ENCODE measurements around the gene BCL2L12. TPM values are rescaled to one million over a fixed set of nuclear protein-coding genes. Genes with fewer than 3 reads are reported as not detected.

Gene BCL2L12
- total and polyA plus RNA-seq, 2 of the 13 experiments (the other 11 are each of a cell fraction or from before 2014, with no cell fraction given) = 26.8 to 40.8 TPM

DNA sequence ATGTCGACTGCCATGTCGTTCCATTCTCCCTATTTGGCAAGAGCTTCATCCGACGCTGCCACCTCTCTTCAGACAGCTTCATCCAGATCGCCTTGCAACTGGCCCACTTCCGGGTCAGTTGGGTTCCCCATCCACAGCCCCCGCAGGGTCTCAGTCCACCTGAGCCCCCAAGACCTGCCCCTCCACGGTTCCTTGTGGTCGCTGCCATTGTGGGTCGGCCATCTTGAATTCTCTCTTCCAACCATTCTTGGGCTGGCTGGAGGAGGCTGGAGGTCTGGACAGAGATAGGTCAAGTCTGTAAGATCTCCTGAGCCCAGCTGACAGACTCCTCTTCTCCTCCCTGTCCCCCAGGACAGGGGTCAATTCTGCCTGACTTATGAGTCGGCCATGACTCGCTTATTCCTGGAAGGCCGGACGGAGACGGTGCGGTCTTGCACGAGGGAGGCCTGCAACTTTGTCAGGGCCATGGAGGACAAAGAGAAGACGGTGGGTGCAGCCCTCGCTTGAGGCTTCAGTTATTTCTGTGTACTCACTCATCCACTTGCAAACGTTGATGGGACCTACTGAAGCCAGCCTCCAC lies 44.7 kb downstream of the BCL2L12 start:
- POLR2A ChIA-PET = no interaction called here
- Histone ChIP-seq H3K4me3 (replicated peaks in 1 of 3; ENCODE audit: insufficient read depth in 1 of 3, low read depth in 2 of 3, low read length in 3 of 3) (no peak overlapping the region), H3K27me3 (ENCODE audit: control insufficient read depth in 1 of 2, insufficient read depth in 2 of 2, low read length in 2 of 2) (peaks cover 0 to 4% of the 10 kb centered on the region in 2 experiments; a peak in 2 of 5 replicates), H3K4me1 (ENCODE audit: insufficient read depth, low read length) (peaks cover 11% of the 10 kb centered on the region), H4K20me1 (ENCODE audit: insufficient read depth, low read length) (no peaks in the 10 kb centered on the region), H3K9ac (ENCODE audit: insufficient read depth, low read depth, low read length) (no peak overlapping the region), H3K9me3 (ENCODE audit: low read length) (no peaks in the 10 kb centered on the region), H2AFZ (ENCODE audit: low read length) (no peak overlapping the region), H3K79me2 (ENCODE audit: insufficient read depth, low read length) (no peaks in the 10 kb centered on the region), H3K27ac (ENCODE audit: extremely low read length, insufficient read depth, low read length) (no peak overlapping the region), H3K4me2 (ENCODE audit: low read depth, low read length) (peak overlapping the region; percentile 1; the same call in 1 of the 2 replicates), H3K36me3 (replicated peaks in 1 of 2; ENCODE audit: control insufficient read depth in 1 of 2, insufficient read depth in 2 of 2, low read length in 2 of 2) (no peaks in the 10 kb centered on the region)
- TF ChIP-seq ZEB1 (IDR thresholded peaks at IDR 0.05; ENCODE audit: insufficient replicate concordance, low read depth) (no peak), YY1 (IDR thresholded peaks at IDR 0.05; ENCODE audit: insufficient read depth, insufficient replicate concordance, low read depth, low read length) (peak; percentile 57), FOSL2 (CRISPR knock-in tag; IDR thresholded peaks at IDR 0.05) (peak; percentile 39)
- FAIRE-seq (no peak), DNase-seq (ENCODE audit: low spot score) (no peak), ATAC-seq (no peak)
- intact Hi-C loops (cut with micrococcal nuclease; ENCODE audit: unreplicated experiment) (no loop called here), in situ Hi-C loops (cut with HindIII; ENCODE audit: extremely low pct_ligation_motif_present, low pct_unique_long_range_greater_than_20kb) (no loop called here)
- 51% methylated on average over 12 of the region's 20 CpGs for WGBS (ENCODE audit: low lambda C conversion rate)
- CTCF ChIA-PET (ENCODE audit: low intra/inter-chr PET ratio, low total read pairs) = no interaction called here
- BruUV-seq (replicated peaks) = no TSS peak

DNA sequence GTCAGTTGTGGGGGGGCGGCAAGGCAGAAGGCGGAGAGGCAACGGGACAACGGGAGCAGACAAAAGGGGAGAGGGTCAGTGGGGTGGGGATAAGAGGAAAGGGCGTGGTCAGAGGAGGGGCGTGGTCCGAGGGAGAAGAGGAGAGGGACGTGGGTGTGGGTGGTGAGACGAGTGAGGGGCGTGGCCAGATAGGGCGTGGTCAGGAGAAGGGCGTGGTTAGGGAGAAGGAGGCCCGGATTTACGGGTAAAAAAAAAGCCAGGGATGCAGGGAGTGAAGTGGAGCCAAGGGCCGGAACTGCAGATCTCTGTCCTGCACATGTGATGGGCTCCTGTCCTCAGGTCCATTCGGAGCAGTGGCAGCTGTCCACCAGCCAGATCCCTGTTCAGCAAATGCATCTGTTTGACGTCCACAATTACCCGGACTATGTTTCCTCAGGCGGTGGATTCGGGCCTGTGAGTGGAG lies 46.7 kb downstream of the BCL2L12 start:
- Histone ChIP-seq H3K36me3 (replicated peaks in 1 of 2; ENCODE audit: control insufficient read depth in 1 of 2, insufficient read depth in 2 of 2, low read length in 2 of 2) (no peaks in the 10 kb centered on the region), H3K9me3 (ENCODE audit: low read length) (no peaks in the 10 kb centered on the region), H3K4me3 (replicated peaks in 1 of 3; ENCODE audit: insufficient read depth in 1 of 3, low read depth in 2 of 3, low read length in 3 of 3) (no peak overlapping the region), H3K4me2 (ENCODE audit: low read depth, low read length) (peak overlapping the region; percentile 8; the same call in 1 of the 2 replicates), H2AFZ (ENCODE audit: low read length) (no peak overlapping the region), H3K9ac (ENCODE audit: insufficient read depth, low read depth, low read length) (no peak overlapping the region), H4K20me1 (ENCODE audit: insufficient read depth, low read length) (no peaks in the 10 kb centered on the region), H3K79me2 (ENCODE audit: insufficient read depth, low read length) (no peaks in the 10 kb centered on the region), H3K27me3 (ENCODE audit: control insufficient read depth in 1 of 2, insufficient read depth in 2 of 2, low read length in 2 of 2) (peaks cover 0 to 4% of the 10 kb centered on the region in 2 experiments; a peak in 1 of 5 replicates), H3K27ac (ENCODE audit: extremely low read length, insufficient read depth, low read length) (no peak overlapping the region), H3K4me1 (ENCODE audit: insufficient read depth, low read length) (peaks cover 9% of the 10 kb centered on the region; the same call in 1 of the 2 replicates)
- FAIRE-seq (no peak), DNase-seq (ENCODE audit: low spot score) (peak; percentile 23), ATAC-seq (peak; percentile 38)
- BruUV-seq (replicated peaks) = no TSS peak
- intact Hi-C loops (cut with micrococcal nuclease; ENCODE audit: unreplicated experiment) (no loop called here), in situ Hi-C loops (cut with HindIII; ENCODE audit: extremely low pct_ligation_motif_present, low pct_unique_long_range_greater_than_20kb) (no loop called here)
- ChIA-PET CTCF (ENCODE audit: low intra/inter-chr PET ratio, low total read pairs) (no interaction called here), POLR2A (no interaction called here)
- WGBS (ENCODE audit: low lambda C conversion rate) = 16% methylated on average over 20 of the region's 20 CpGs
- no peak for TF ChIP-seq ELF3 (CRISPR knock-in tag; IDR thresholded peaks at IDR 0.05)
- TF ChIP-seq, protein P1, sequence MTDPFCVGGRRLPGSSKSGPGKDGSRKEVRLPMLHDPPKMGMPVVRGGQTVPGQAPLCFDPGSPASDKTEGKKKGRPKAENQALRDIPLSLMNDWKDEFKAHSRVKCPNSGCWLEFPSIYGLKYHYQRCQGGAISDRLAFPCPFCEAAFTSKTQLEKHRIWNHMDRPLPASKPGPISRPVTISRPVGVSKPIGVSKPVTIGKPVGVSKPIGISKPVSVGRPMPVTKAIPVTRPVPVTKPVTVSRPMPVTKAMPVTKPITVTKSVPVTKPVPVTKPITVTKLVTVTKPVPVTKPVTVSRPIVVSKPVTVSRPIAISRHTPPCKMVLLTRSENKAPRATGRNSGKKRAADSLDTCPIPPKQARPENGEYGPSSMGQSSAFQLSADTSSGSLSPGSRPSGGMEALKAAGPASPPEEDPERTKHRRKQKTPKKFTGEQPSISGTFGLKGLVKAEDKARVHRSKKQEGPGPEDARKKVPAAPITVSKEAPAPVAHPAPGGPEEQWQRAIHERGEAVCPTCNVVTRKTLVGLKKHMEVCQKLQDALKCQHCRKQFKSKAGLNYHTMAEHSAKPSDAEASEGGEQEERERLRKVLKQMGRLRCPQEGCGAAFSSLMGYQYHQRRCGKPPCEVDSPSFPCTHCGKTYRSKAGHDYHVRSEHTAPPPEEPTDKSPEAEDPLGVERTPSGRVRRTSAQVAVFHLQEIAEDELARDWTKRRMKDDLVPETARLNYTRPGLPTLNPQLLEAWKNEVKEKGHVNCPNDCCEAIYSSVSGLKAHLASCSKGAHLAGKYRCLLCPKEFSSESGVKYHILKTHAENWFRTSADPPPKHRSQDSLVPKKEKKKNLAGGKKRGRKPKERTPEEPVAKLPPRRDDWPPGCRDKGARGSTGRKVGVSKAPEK (CRISPR knock-in tag; IDR thresholded peaks at IDR 0.05; ENCODE audit: borderline replicate concordance) = no peak
- no peak for TF ChIP-seq CC2D1A (CRISPR knock-in tag; IDR thresholded peaks at IDR 0.05)
- no peak for TF ChIP-seq JUN (CRISPR knock-in tag; IDR thresholded peaks at IDR 0.05)
- no peak for TF ChIP-seq ADNP (CRISPR knock-in tag; IDR thresholded peaks at IDR 0.05)
- TF ChIP-seq, protein P2, sequence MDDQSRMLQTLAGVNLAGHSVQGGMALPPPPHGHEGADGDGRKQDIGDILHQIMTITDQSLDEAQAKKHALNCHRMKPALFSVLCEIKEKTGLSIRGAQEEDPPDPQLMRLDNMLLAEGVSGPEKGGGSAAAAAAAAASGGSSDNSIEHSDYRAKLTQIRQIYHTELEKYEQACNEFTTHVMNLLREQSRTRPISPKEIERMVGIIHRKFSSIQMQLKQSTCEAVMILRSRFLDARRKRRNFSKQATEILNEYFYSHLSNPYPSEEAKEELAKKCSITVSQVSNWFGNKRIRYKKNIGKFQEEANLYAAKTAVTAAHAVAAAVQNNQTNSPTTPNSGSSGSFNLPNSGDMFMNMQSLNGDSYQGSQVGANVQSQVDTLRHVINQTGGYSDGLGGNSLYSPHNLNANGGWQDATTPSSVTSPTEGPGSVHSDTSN (CRISPR knock-in tag; IDR thresholded peaks at IDR 0.05; ENCODE audit: borderline replicate concordance) = no peak
- no peak for TF ChIP-seq ZNF652 (CRISPR knock-in tag; IDR thresholded peaks at IDR 0.05; ENCODE audit: borderline replicate concordance, low read depth)
- TF ChIP-seq ZNF672 (CRISPR knock-in tag; IDR thresholded peaks at IDR 0.05) = no peak

All from HepG2 (cell line).